Fibroblast of the conjunctiva (primary cell): Measurements from ENCODE around the gene RIPK1.

Experiments used
- DNase-seq: peaks from one replicate; pipeline ENCODE4 v3.0.0-alpha.2; 2010; ENCODE audit warnings: low read depth

RIPK1 gene

GRCh38 chr6:3163248-3163594, 94.9 kb downstream of the RIPK1 start:
- no peak for DNase-seq

DNA sequence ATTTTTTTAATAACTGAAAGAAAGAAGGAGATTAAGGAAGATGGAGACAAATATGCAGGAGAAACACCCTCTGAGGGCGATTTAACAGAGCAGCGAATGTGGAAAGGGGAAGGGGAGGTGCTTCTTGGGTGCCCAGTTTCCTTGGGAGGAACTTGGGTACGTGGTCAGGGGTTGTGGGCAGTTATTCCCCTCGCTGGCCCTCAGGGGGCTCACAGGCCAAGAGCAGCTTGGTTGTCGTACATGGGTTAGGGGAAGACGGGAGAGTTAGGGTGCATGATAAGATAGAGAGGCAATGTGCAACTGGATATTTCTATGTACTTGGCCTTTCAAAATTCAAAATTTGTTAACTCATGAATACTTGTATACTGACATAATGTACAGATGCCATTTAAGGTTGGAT, 96.1 kb downstream of the RIPK1 start:
- DNase-seq: no peak
